Uterus (tissue), 4 donors: ENCODE data around the gene FPR2. TPM values are rescaled to one million over a fixed set of nuclear protein-coding genes. Genes with fewer than 3 reads are reported as not detected.

Experiments used
- DNase-seq, 2 donors: peaks; one replicate each; pipeline ENCODE4 v3.0.0-alpha.2; 2019 to 2020
- H3K27ac ChIP-seq, 2 donors: fragments of 200-600 bp; sonication (generic); 1 replicate in 1 of 2; 2 replicates in 1 of 2; pipeline ENCODE4 v1.5.1; 2016 to 2018
- H3K27me3 ChIP-seq, 2 donors: fragments of 200-600 bp; sonication (generic); one replicate each; pipeline ENCODE4 v1.5.1; 2018 to 2019; ENCODE audit warnings: control low read depth in 1 of 2
- H3K36me3 ChIP-seq, 2 donors: fragments of 200-600 bp; sonication (generic); one replicate each; pipeline ENCODE4 v1.5.1; 2019; ENCODE audit warnings: control low read depth in 1 of 2
- H3K4me1 ChIP-seq, 2 donors: fragments of 200-600 bp; sonication (generic); one replicate each; pipeline ENCODE4 v1.5.1; 2018 to 2019; ENCODE audit warnings: control low read depth in 1 of 2
- H3K4me3 ChIP-seq, 2 donors: fragments of 200-600 bp; sonication (generic); 1 replicate in 1 of 2; 2 replicates in 1 of 2; pipeline ENCODE4 v1.5.1; 2018 to 2019; ENCODE audit warnings: mild to moderate bottlenecking in 1 of 2
- H3K9me3 ChIP-seq, 2 donors: fragments of 200-600 bp; sonication (generic); one replicate each; pipeline ENCODE4 v1.5.1; 2019; ENCODE audit warnings: control low read depth in 1 of 2
- POLR2A ChIP-seq, 2 donors: fragments of 450-650 bp; IDR thresholded peaks; one replicate each; pipeline ENCODE4 v1.6.1; 2016; ENCODE audit warnings: antibody characterized with exemption in 2 of 2, mild to moderate bottlenecking in 1 of 2, moderate library complexity in 1 of 2
- intact Hi-C: fragments of 100-400 bp; cut with DNase I; formaldehyde crosslinking; loops from one replicate; pipeline ENCODE4 v1.15.1; 2023; ENCODE audit warnings: low total_unique reads
- total RNA-seq, 4 donors: library from RNA; depleted of rRNA in 3 of 4; stranded (reverse); fragments of >200 nt in 3 of 4; gene quantifications; one replicate each; pipeline versions ENCODE4 v1.1.0 to v1.2.4, GENCODE V29; 2014 to 2023
- TF ChIP-seq, protein P1 (sequence below), 4 experiments: fragments of 200-600 bp in 2 of 4; fragments of 450-650 bp in 2 of 4; sonication (generic) in 2 of 4; IDR thresholded peaks; one replicate each; pipeline ENCODE4 v1.5.1; 2016 to 2019; ENCODE audit warnings: antibody characterized with exemption in 4 of 4, mild to moderate bottlenecking in 2 of 4, moderate library complexity in 1 of 4
- donor health status: DM: yes; HTN: yes; CAD: no.

Gene FPR2
- total RNA-seq, 4 donors from 2014 or later: 0.58 to 0.76 TPM; not detected in 2

GRCh38 chr19:51780270-51780669 lies 19.3 kb downstream of the FPR2 start:
- intact Hi-C loops: no loop called here
- no peak overlapping the region for H3K4me3 ChIP-seq
- no peaks in the 10 kb centered on the region for H3K36me3 ChIP-seq
- no peak for DNase-seq
- no peak overlapping the region for H3K27ac ChIP-seq
- H3K27me3 ChIP-seq: peaks cover 0 to 4% of the 10 kb centered on the region in 2 donors
- no peak for TF ChIP-seq POLR2A (IDR thresholded peaks at IDR 0.05)
- TF ChIP-seq, protein P1, sequence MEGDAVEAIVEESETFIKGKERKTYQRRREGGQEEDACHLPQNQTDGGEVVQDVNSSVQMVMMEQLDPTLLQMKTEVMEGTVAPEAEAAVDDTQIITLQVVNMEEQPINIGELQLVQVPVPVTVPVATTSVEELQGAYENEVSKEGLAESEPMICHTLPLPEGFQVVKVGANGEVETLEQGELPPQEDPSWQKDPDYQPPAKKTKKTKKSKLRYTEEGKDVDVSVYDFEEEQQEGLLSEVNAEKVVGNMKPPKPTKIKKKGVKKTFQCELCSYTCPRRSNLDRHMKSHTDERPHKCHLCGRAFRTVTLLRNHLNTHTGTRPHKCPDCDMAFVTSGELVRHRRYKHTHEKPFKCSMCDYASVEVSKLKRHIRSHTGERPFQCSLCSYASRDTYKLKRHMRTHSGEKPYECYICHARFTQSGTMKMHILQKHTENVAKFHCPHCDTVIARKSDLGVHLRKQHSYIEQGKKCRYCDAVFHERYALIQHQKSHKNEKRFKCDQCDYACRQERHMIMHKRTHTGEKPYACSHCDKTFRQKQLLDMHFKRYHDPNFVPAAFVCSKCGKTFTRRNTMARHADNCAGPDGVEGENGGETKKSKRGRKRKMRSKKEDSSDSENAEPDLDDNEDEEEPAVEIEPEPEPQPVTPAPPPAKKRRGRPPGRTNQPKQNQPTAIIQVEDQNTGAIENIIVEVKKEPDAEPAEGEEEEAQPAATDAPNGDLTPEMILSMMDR (IDR thresholded peaks at IDR 0.05): no peak
- H3K4me1 ChIP-seq: no peaks in the 10 kb centered on the region
- no peaks in the 10 kb centered on the region for H3K9me3 ChIP-seq

GRCh38 chr19:51781999-51782398 lies 21.0 kb downstream of the FPR2 start:
- Histone ChIP-seq H3K9me3 (no peaks in the 10 kb centered on the region), H3K4me1 (no peaks in the 10 kb centered on the region), H3K4me3 (no peak overlapping the region), H3K27ac (no peak overlapping the region), H3K27me3 (no peaks in the 10 kb centered on the region), H3K36me3 (no peaks in the 10 kb centered on the region)
- intact Hi-C loops: no loop called here
- no peak for DNase-seq
- TF ChIP-seq POLR2A (IDR thresholded peaks at IDR 0.05): no peak
- TF ChIP-seq, protein P1 (IDR thresholded peaks at IDR 0.05): no peak

- no peaks in the 10 kb centered on the region for H3K27me3 ChIP-seq
- H3K4me1 ChIP-seq: no peaks in the 10 kb centered on the region
- intact Hi-C loops: no loop called here
- no peak overlapping the region for H3K4me3 ChIP-seq
- no peak for DNase-seq
- no peak overlapping the region for H3K27ac ChIP-seq
- no peaks in the 10 kb centered on the region for H3K9me3 ChIP-seq
- no peaks in the 10 kb centered on the region for H3K36me3 ChIP-seq
- TF ChIP-seq POLR2A (IDR thresholded peaks at IDR 0.05): no peak
- TF ChIP-seq, protein P1 (IDR thresholded peaks at IDR 0.05): no peak
These were observed 22.4 kb downstream of the FPR2 start for GRCh38 chr19:51783372-51783771.

DNA sequence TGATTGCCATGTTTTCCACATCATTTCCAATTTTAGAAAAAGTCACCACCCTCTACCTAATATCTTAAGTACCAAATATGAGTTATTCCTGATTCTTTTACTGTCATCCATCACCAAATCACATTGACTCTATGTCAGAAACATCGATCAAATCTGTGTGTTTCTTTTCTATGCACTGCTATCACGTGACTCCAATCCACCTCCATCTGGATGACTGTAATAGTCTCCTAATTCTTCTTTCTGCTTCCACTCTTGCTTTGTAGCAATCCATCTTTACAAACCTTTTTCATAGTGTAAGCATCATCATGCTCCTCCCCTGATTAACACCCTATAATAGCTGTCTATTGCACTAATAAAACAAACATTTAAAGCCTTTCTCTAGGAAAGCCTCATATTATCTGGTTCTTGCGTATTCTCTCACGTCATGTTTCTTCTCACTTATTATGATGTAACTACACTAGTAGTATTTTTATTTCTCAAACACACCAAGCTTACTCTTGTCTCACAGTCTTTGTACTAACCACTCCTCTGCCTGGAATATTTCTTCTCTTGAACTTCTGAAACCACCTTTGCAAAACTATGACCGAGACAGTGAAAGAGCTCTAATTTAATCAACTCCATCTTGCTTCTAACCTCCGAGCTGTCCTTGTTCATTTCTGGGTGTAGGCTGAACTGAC lies 23.3 kb downstream of the FPR2 start:
- no peak for DNase-seq
- no peak overlapping the region for H3K4me3 ChIP-seq
- H3K9me3 ChIP-seq: no peaks in the 10 kb centered on the region
- peak overlapping the region in 1 of 2 donors; percentile 45 for H3K27ac ChIP-seq
- no peak for TF ChIP-seq POLR2A (IDR thresholded peaks at IDR 0.05)
- TF ChIP-seq, protein P1 (IDR thresholded peaks at IDR 0.05): no peak
- no peaks in the 10 kb centered on the region for H3K36me3 ChIP-seq
- H3K27me3 ChIP-seq: no peaks in the 10 kb centered on the region
- intact Hi-C loops: no loop called here
- no peaks in the 10 kb centered on the region for H3K4me1 ChIP-seq

DNA sequence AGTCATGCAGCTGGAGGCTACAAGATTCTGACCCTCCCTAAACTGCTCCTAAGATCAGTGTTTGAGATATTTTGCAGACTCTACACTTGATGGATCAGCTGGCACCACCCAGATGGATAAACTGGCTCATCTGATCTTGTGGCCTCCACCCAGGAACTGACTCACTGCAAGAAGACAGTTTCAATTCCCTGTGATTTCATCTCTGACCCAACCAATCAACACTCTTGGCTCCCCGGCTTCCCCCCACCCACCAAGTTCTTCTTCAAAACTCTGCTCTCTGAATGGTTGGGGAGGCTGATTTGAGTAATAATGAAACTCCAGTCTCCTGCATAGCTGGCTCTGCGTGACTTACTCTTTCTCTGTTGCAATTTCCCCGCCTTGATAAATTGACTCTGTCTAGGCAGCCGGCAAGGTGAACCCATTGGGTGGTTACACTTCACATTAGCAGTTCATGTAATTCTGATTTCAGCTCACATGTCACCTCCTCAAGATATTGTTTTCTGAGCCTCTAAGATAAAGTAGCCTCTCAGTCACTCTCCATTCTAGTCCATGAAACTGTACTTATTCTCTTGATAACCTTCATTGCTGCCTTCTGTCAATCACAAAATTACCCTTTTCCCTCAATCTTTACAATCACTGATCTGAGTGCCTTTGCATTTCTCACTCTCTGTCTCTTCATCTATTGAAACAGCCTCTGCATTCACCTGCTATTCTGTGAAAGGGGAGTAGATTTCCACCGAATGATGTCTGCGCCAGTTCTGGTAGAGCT lies 24.1 kb downstream of the FPR2 start:
- no peaks in the 10 kb centered on the region for H3K36me3 ChIP-seq
- TF ChIP-seq, protein P1 (IDR thresholded peaks at IDR 0.05): no peak
- no peak for TF ChIP-seq POLR2A (IDR thresholded peaks at IDR 0.05)
- H3K9me3 ChIP-seq: no peaks in the 10 kb centered on the region
- no peaks in the 10 kb centered on the region for H3K4me1 ChIP-seq
- DNase-seq: peak; percentile 43 to 69
- H3K27ac ChIP-seq: peak overlapping the region in 1 of 2 donors; percentile 45
- no peak overlapping the region for H3K4me3 ChIP-seq
- H3K27me3 ChIP-seq: no peaks in the 10 kb centered on the region
- intact Hi-C loops: no loop called here
